K562 (cell line): Measurements from ENCODE around the gene SPIB. TPM values are rescaled to one million over a fixed set of nuclear protein-coding genes. Genes with fewer than 3 reads are reported as not detected.

Experiments used
- HNRNPUL1 ChIP-seq: fragments of 200-400 bp; formaldehyde crosslinking; IDR thresholded peaks from 2 replicates; pipeline ENCODE4 v1.6.1; 2017; ENCODE audit warnings: low read length
- KAT2B ChIP-seq: IDR thresholded peaks from one replicate; pipeline ENCODE4 v1.6.1; 2012; ENCODE audit warnings: low read depth, mild to moderate bottlenecking, control low read depth, inconsistent platforms, low read length, moderate library complexity
- NR2C1 ChIP-seq, 2 experiments: fragments of 450-650 bp; IDR thresholded peaks; 2 replicates each; pipeline ENCODE4 v1.6.1; 2017; ENCODE audit warnings: mild to moderate bottlenecking in 2 of 2, antibody characterized with exemption in 1 of 2, inconsistent platforms in 1 of 2, missing compliant biosample characterization in 1 of 2, missing genetic modification characterization in 1 of 2
- OTX1 ChIP-seq: fragments of 450-650 bp; formaldehyde crosslinking; IDR thresholded peaks from 2 replicates; pipeline ENCODE4 v1.4.0; 2022; ENCODE audit warnings: mild to moderate bottlenecking
- PHTF2 ChIP-seq: fragments of 250-450 bp; sonication (Bioruptor Pico); IDR thresholded peaks from 2 replicates; pipeline ENCODE4 v1.5.0; 2021; ENCODE audit warnings: mild to moderate bottlenecking
- RFX5 ChIP-seq: IDR thresholded peaks from 2 replicates; pipeline ENCODE4 v1.6.1; 2011; ENCODE audit warnings: low read depth, mild to moderate bottlenecking, improper control_type of control experiment, low read length
- WHSC1 ChIP-seq: IDR thresholded peaks from one replicate; pipeline ENCODE4 v1.6.1; 2012; ENCODE audit warnings: low read length, control low read depth, inconsistent platforms
- XRCC3 ChIP-seq: fragments of 450-650 bp; IDR thresholded peaks from 2 replicates; pipeline ENCODE4 v1.6.1; 2017; ENCODE audit warnings: mild to moderate bottlenecking, moderate library complexity
- ZNF253 ChIP-seq: fragments of 250-450 bp; sonication (Bioruptor Pico); conservative IDR thresholded peaks from 2 replicates; pipeline ENCODE4 v1.6.1; 2021; ENCODE audit warnings: mild to moderate bottlenecking
- polyA plus RNA-seq, 8 experiments: library from polyadenylated mRNA; depleted of rRNA in 4 of 8; stranded (reverse) in 5 of 8; unstranded in 3 of 8; fragments of >200 nt; fragmentation: Nextera tagmentation in 2 of 8; fragmentation: Illumina TruSeq in 1 of 8; extraction: Ambion mirVana in 2 of 8; extraction: Trizol in 1 of 8; gene quantifications; 2 replicates each; pipeline versions ENCODE4 v1.2.1 to v1.2.3, GENCODE V29; 2011 to 2014; ENCODE audit warnings: inconsistent platforms in 1 of 8, missing spikeins in 1 of 8
- total RNA-seq, 7 experiments: library from RNA; depleted of rRNA in 6 of 7; stranded (reverse); fragments of >200 nt in 6 of 7; fragmentation: Illumina TruSeq in 2 of 7; extraction: Trizol in 2 of 7; gene quantifications; 2 replicates each; pipeline versions ENCODE4 v1.2.1 to v1.2.3, GENCODE V29; 2011 to 2021; ENCODE audit warnings: low replicate concordance in 1 of 7
- TF ChIP-seq, protein P1 (sequence below): fragments of 450-650 bp; IDR thresholded peaks from 2 replicates; pipeline ENCODE4 v1.7.0; 2016; ENCODE audit warnings: borderline replicate concordance
- TF ChIP-seq, protein P2 (sequence below): fragments of 450-650 bp; formaldehyde crosslinking; IDR thresholded peaks from 2 replicates; pipeline ENCODE4 v1.4.0; 2020; ENCODE audit warnings: mild to moderate bottlenecking
- TF ChIP-seq, protein P3 (sequence below), 3 experiments: fragments of 200-800 bp in 1 of 3; fragments of 250-450 bp in 1 of 3; fragments of 450-650 bp in 1 of 3; sonication (Bioruptor Pico) in 1 of 3; sonication (Bioruptor generic) in 1 of 3; formaldehyde crosslinking in 1 of 3; IDR thresholded peaks; 2 replicates each; pipeline versions ENCODE4 v1.6.1 to v1.8.0; 2016 to 2022; ENCODE audit warnings: mild to moderate bottlenecking in 2 of 3, missing genetic modification characterization in 2 of 3, missing compliant biosample characterization in 1 of 3, moderate library complexity in 1 of 3
- TF ChIP-seq, protein P4 (sequence below): sonication (generic); formaldehyde crosslinking; IDR thresholded peaks from 2 replicates; pipeline ENCODE4 v1.8.0; 2022; ENCODE audit warnings: mild to moderate bottlenecking, missing genetic modification reagents
- TF ChIP-seq, protein P5 (sequence below): fragments of 200-800 bp; sonication (Bioruptor generic); IDR thresholded peaks from 2 replicates; pipeline ENCODE4 v1.6.1; 2016; ENCODE audit warnings: missing genetic modification characterization, missing compliant biosample characterization

The SPIB gene
- total and polyA plus RNA-seq, 9 of the 15 experiments (the other 6 are each of a cell fraction or from before 2014, with no cell fraction given): 0.06 to 1.0 (median 0.43) TPM; not detected in 1

DNA sequence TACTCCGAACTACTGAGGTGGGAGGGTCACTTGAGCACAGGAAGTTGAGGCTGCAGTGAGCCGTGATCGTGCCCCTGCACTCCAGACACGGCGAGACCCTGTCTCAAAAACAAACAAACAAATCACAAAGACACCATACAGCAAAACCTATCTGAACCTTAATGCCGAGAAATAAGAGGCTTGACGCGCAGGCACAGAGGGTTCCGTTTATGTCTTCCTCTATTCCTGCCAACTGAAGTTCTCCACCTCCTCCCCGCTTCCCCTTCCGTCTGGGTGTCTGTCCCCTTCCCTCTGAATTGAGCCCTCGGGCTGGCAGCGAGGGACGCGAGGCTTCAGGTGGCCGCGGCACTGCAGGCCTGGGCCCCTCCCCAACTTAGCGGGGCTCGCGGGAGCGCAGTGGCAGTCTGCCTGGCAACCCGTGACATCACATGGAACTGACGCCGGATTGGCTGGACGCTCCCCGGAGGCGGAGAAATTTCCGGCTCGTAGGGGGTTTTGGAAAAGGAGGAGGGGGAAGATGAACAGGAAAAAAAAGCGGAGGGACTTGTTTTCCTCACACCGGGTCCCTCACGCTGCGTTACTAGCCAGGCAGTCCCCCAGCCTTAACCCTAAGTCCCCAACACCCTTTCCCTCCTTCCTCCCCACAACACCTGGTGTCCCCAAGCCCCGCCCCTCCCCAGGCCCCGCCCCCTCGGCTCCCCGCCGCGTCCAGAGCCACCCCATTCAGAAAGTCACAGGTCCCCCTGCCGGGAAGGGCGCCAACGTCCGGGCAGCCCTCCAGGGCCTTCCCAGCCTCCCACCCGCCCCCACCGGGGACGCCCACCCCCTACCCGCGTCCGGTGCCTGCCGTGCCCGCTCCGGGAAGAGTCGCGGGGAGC, 12.8 kb downstream of the SPIB start (continued):
- TF ChIP-seq RFX5: peak; percentile 98
- TF ChIP-seq, protein P1, sequence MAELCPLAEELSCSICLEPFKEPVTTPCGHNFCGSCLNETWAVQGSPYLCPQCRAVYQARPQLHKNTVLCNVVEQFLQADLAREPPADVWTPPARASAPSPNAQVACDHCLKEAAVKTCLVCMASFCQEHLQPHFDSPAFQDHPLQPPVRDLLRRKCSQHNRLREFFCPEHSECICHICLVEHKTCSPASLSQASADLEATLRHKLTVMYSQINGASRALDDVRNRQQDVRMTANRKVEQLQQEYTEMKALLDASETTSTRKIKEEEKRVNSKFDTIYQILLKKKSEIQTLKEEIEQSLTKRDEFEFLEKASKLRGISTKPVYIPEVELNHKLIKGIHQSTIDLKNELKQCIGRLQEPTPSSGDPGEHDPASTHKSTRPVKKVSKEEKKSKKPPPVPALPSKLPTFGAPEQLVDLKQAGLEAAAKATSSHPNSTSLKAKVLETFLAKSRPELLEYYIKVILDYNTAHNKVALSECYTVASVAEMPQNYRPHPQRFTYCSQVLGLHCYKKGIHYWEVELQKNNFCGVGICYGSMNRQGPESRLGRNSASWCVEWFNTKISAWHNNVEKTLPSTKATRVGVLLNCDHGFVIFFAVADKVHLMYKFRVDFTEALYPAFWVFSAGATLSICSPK: no peak
- TF ChIP-seq, protein P2, sequence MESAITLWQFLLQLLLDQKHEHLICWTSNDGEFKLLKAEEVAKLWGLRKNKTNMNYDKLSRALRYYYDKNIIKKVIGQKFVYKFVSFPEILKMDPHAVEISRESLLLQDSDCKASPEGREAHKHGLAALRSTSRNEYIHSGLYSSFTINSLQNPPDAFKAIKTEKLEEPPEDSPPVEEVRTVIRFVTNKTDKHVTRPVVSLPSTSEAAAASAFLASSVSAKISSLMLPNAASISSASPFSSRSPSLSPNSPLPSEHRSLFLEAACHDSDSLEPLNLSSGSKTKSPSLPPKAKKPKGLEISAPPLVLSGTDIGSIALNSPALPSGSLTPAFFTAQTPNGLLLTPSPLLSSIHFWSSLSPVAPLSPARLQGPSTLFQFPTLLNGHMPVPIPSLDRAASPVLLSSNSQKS (CRISPR knock-in tag): no peak
- TF ChIP-seq ZNF253 (CRISPR knock-in tag): no peak
- TF ChIP-seq, protein P3, sequence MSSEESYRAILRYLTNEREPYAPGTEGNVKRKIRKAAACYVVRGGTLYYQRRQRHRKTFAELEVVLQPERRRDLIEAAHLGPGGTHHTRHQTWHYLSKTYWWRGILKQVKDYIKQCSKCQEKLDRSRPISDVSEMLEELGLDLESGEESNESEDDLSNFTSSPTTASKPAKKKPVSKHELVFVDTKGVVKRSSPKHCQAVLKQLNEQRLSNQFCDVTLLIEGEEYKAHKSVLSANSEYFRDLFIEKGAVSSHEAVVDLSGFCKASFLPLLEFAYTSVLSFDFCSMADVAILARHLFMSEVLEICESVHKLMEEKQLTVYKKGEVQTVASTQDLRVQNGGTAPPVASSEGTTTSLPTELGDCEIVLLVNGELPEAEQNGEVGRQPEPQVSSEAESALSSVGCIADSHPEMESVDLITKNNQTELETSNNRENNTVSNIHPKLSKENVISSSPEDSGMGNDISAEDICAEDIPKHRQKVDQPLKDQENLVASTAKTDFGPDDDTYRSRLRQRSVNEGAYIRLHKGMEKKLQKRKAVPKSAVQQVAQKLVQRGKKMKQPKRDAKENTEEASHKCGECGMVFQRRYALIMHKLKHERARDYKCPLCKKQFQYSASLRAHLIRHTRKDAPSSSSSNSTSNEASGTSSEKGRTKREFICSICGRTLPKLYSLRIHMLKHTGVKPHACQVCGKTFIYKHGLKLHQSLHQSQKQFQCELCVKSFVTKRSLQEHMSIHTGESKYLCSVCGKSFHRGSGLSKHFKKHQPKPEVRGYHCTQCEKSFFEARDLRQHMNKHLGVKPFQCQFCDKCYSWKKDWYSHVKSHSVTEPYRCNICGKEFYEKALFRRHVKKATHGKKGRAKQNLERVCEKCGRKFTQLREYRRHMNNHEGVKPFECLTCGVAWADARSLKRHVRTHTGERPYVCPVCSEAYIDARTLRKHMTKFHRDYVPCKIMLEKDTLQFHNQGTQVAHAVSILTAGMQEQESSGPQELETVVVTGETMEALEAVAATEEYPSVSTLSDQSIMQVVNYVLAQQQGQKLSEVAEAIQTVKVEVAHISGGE (CRISPR knock-in tag; IDR thresholded peaks at IDR 0.05): no peak
- TF ChIP-seq, protein P4, sequence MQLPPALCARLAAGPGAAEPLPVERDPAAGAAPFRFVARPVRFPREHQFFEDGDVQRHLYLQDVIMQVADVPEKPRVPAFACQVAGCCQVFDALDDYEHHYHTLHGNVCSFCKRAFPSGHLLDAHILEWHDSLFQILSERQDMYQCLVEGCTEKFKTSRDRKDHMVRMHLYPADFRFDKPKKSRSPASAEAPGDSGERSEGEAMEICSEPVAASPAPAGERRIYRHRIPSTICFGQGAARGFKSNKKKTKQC: no peak
- no peak for TF ChIP-seq WHSC1
- no peak for TF ChIP-seq HNRNPUL1
- no peak for TF ChIP-seq XRCC3
- TF ChIP-seq, protein P5, sequence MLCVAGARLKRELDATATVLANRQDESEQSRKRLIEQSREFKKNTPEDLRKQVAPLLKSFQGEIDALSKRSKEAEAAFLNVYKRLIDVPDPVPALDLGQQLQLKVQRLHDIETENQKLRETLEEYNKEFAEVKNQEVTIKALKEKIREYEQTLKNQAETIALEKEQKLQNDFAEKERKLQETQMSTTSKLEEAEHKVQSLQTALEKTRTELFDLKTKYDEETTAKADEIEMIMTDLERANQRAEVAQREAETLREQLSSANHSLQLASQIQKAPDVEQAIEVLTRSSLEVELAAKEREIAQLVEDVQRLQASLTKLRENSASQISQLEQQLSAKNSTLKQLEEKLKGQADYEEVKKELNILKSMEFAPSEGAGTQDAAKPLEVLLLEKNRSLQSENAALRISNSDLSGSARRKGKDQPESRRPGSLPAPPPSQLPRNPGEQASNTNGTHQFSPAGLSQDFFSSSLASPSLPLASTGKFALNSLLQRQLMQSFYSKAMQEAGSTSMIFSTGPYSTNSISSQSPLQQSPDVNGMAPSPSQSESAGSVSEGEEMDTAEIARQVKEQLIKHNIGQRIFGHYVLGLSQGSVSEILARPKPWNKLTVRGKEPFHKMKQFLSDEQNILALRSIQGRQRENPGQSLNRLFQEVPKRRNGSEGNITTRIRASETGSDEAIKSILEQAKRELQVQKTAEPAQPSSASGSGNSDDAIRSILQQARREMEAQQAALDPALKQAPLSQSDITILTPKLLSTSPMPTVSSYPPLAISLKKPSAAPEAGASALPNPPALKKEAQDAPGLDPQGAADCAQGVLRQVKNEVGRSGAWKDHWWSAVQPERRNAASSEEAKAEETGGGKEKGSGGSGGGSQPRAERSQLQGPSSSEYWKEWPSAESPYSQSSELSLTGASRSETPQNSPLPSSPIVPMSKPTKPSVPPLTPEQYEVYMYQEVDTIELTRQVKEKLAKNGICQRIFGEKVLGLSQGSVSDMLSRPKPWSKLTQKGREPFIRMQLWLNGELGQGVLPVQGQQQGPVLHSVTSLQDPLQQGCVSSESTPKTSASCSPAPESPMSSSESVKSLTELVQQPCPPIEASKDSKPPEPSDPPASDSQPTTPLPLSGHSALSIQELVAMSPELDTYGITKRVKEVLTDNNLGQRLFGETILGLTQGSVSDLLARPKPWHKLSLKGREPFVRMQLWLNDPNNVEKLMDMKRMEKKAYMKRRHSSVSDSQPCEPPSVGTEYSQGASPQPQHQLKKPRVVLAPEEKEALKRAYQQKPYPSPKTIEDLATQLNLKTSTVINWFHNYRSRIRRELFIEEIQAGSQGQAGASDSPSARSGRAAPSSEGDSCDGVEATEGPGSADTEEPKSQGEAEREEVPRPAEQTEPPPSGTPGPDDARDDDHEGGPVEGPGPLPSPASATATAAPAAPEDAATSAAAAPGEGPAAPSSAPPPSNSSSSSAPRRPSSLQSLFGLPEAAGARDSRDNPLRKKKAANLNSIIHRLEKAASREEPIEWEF (CRISPR knock-in tag): no peak
- no peak for TF ChIP-seq KAT2B
- TF ChIP-seq NR2C1 (IDR thresholded peaks at IDR 0.05): no peak
- no peak for TF ChIP-seq NR2C1 (tag; IDR thresholded peaks at IDR 0.05)
- no peak for TF ChIP-seq OTX1 (CRISPR knock-in tag)
- TF ChIP-seq PHTF2 (CRISPR knock-in tag): no peak
